ENCODE data around the gene MSI1. TPM values are rescaled to one million over a fixed set of nuclear protein-coding genes. Genes with fewer than 3 reads are reported as not detected.
A peak's percentile ranks its signal among the peaks of the same experiment; 100 is the strongest.

MSI1 gene
- total and polyA plus RNA-seq, 2 of the 13 experiments (the other 11 are each of a cell fraction or from before 2014, with no cell fraction given), result 0.09 to 0.46 TPM

- TF ChIP-seq ZUFSP (CRISPR knock-in tag; IDR thresholded peaks at IDR 0.05; ENCODE audit: borderline replicate concordance) (no peak), ELK4 (CRISPR knock-in tag; IDR thresholded peaks at IDR 0.05; ENCODE audit: borderline replicate concordance) (peak; percentile 68), SOX13 (IDR thresholded peaks at IDR 0.05) (peak; percentile 77), SOX13 (CRISPR knock-in tag; conservative IDR thresholded peaks at IDR 0.05 in 1 of 2, IDR thresholded peaks at IDR 0.05 in 1 of 2) (peak in 1 of 2 experiments; percentile 57; a peak in 2 of 4 replicates), ZBTB40 (IDR thresholded peaks at IDR 0.05) (no peak), ZBTB40 (CRISPR knock-in tag; IDR thresholded peaks at IDR 0.05) (no peak; the same call in 1 of the 2 replicates), ZNF12 (CRISPR knock-in tag; IDR thresholded peaks at IDR 0.05) (no peak), FOXO4 (CRISPR knock-in tag; conservative IDR thresholded peaks at IDR 0.05) (no peak), ZFP82 (CRISPR knock-in tag; IDR thresholded peaks at IDR 0.05; ENCODE audit: borderline replicate concordance) (0 out of 2 replicates have a peak, but pooled peaks have one; percentile 76), SAP130 (CRISPR knock-in tag; IDR thresholded peaks at IDR 0.05; ENCODE audit: low read depth) (peak; percentile 85), ZNF460 (CRISPR knock-in tag; IDR thresholded peaks at IDR 0.05; ENCODE audit: borderline replicate concordance) (no peak), ZNF276 (CRISPR knock-in tag; IDR thresholded peaks at IDR 0.05; ENCODE audit: low read depth) (no peak)
Measured at GRCh38 chr12:120292661-120293531, 76.1 kb downstream of the MSI1 start, which contains the start of gene RNU4-1 (continued).
